ENCODE results near the gene POMT2. TPM values are rescaled to one million over a fixed set of nuclear protein-coding genes. Genes with fewer than 3 reads are reported as not detected.

Gene POMT2
- total RNA-seq, 2 donors from 2014 or later: 8.4 to 101 TPM

DNA sequence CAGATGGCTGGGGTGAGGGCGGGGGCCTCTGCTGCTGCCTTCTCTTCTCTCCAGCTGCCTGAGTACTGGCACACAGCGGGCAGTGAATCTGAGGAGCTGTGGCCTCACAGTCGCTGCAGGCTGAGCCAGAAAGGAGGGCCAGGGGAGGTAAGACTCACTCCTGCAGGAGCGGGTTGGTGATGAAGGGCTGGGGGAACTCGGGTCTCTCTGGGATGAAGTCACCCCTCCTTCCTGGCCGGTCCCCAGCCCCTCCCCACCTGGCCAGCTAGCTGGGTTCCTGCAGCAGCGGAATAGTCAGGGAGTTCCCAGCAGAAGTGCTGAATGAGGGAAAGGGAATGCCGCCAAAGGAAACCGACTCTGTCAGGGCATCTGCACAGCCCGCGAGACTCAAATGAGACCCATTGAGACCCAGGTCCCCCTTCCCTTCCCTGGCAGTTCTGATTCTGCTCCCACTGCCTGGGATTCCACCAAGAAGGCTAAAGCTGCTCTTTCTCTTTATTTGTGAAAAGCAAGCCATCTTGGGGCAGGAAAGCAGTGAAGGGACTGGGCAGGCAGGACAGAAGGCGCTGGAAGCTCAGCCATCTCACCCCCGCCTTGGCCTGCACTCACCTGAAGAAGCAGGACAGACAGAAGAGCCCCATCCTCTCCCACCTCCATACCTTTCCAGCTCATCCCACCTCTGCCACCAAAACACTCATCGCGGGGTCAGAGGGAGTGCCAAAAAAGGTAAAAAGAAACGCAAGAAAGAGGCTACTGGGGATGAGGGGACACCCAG, 54.9 kb downstream of the POMT2 start:
- intact Hi-C loops (cut with DNase I): no loop called here

DNA sequence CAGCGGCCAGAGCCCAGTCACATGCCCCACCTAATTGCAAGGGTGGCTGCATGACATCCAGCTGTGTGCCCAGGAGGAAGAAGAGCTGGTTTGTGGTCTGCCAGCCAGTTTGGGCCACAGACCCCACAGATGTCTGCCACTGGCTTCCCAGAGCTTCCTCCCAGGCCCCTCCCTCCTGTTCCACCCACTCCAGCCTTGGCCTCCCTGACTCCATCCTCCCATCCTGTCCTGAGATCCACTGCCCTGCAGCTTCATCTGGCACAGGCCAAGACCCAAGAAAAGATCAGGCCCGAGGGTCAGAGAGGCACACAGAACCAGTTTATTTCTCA, 55.5 kb downstream of the POMT2 start:
- intact Hi-C loops (cut with DNase I): no loop called here
- Histone ChIP-seq H3K36me3 (no peaks in the 10 kb centered on the region), H3K9me3 (no peaks in the 10 kb centered on the region), H3K27me3 (replicated peaks; ENCODE audit: insufficient read depth) (peaks cover 5% of the 10 kb centered on the region), H3K4me3 (no peak overlapping the region), H3K27ac (no peak overlapping the region), H3K4me1 (replicated peaks) (no peaks in the 10 kb centered on the region)
- DNase-seq (ENCODE audit: low spot score): no peak
- TF ChIP-seq POLR2AphosphoS5 (IDR thresholded peaks at IDR 0.05) (no peak), POLR2A (IDR thresholded peaks at IDR 0.05) (no peak)
- TF ChIP-seq, protein P1, sequence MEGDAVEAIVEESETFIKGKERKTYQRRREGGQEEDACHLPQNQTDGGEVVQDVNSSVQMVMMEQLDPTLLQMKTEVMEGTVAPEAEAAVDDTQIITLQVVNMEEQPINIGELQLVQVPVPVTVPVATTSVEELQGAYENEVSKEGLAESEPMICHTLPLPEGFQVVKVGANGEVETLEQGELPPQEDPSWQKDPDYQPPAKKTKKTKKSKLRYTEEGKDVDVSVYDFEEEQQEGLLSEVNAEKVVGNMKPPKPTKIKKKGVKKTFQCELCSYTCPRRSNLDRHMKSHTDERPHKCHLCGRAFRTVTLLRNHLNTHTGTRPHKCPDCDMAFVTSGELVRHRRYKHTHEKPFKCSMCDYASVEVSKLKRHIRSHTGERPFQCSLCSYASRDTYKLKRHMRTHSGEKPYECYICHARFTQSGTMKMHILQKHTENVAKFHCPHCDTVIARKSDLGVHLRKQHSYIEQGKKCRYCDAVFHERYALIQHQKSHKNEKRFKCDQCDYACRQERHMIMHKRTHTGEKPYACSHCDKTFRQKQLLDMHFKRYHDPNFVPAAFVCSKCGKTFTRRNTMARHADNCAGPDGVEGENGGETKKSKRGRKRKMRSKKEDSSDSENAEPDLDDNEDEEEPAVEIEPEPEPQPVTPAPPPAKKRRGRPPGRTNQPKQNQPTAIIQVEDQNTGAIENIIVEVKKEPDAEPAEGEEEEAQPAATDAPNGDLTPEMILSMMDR (IDR thresholded peaks at IDR 0.05): no peak
- WGBS: 62% methylated on average over 2 of the region's 2 CpGs

More for the DNA sequence above, 54.9 kb downstream of the POMT2 start:
- H3K27me3 ChIP-seq (replicated peaks; ENCODE audit: insufficient read depth): peaks cover 11% of the 10 kb centered on the region
- no peaks in the 10 kb centered on the region for H3K9me3 ChIP-seq
- no peak overlapping the region for H3K4me3 ChIP-seq
- WGBS: 78% methylated on average over 16 of the region's 16 CpGs
- no peaks in the 10 kb centered on the region for H3K36me3 ChIP-seq
- TF ChIP-seq POLR2A (IDR thresholded peaks at IDR 0.05) (no peak), POLR2AphosphoS5 (IDR thresholded peaks at IDR 0.05) (no peak)
- TF ChIP-seq, protein P1 (IDR thresholded peaks at IDR 0.05): no peak
- no peak for DNase-seq (ENCODE audit: low spot score)
- no peak overlapping the region for H3K27ac ChIP-seq
- H3K4me1 ChIP-seq (replicated peaks): no peaks in the 10 kb centered on the region

DNA sequence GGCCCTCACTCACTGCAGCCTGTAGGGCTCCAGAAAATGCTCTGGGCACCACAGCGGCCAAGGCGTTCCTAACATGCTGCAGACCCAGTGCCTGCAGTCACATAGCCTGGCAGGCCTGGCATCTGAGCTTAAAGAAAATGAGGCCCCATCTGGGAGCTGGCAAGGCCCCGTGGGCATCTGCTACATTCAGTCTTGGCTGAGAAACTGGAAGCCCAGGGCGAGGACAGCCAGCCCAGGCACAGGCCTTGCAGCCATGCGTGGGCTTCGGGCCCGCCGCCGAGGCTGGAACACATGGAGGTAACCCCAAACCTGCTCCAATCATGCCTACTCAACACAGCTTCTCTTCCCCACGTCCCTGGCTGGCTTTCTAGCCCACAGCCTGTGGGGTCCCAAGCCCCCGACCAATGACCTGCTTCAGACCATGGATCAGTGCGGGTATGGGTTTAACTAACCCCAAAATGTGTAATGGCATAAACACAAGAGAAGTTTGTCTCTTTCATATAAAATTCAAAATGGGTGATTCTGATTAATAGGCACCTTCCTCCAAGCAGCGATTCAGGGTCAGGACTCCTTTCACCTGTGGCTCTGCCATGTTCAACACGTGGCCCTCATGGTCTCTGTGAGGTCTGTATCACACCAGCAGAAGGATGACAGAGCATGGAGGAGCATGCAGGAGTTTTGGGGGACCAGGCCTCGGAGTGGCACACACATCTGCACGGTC, 56.1 kb downstream of the POMT2 start:
- Histone ChIP-seq H3K9me3 (no peaks in the 10 kb centered on the region), H3K36me3 (no peaks in the 10 kb centered on the region), H3K27me3 (replicated peaks; ENCODE audit: insufficient read depth) (no peaks in the 10 kb centered on the region), H3K27ac (no peak overlapping the region), H3K4me1 (replicated peaks) (no peaks in the 10 kb centered on the region), H3K4me3 (no peak overlapping the region)
- DNase-seq (ENCODE audit: low spot score): no peak
- TF ChIP-seq, protein P1 (IDR thresholded peaks at IDR 0.05): no peak
- no peak for TF ChIP-seq POLR2AphosphoS5 (IDR thresholded peaks at IDR 0.05)
- no peak for TF ChIP-seq POLR2A (IDR thresholded peaks at IDR 0.05)
- intact Hi-C loops (cut with DNase I): no loop called here
- 82% methylated on average over 16 of the region's 16 CpGs for WGBS

DNA sequence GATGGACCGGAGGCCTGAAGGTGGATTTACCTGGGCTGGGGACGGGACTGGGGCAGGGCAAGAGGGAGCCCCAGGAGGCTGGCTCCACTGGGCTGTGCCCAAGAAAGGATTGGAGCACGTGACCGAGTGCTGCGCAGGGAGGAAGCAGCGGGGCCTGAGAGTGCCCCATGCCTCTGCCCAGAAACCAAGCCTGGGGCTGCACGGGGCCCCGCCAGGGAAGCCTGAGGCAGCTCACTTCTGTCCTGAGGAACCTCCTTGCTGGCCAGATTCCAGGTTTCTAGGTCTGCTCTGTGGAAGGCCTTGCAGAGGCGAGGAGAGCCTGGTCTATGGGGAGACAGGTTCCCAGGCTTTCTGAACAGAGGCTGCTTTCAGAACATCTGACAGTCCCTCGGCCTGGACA, 60.1 kb downstream of the POMT2 start:
- TF ChIP-seq POLR2A (IDR thresholded peaks at IDR 0.05): no peak
- TF ChIP-seq, protein P1 (IDR thresholded peaks at IDR 0.05): no peak
- TF ChIP-seq POLR2AphosphoS5 (IDR thresholded peaks at IDR 0.05): no peak
- intact Hi-C loops (cut with DNase I): no loop called here
- Histone ChIP-seq H3K4me3 (no peak overlapping the region), H3K27ac (no peak overlapping the region), H3K27me3 (replicated peaks; ENCODE audit: insufficient read depth) (no peaks in the 10 kb centered on the region), H3K36me3 (no peaks in the 10 kb centered on the region), H3K4me1 (replicated peaks) (no peaks in the 10 kb centered on the region), H3K9me3 (no peaks in the 10 kb centered on the region)
- WGBS: 35% methylated on average over 9 of the region's 10 CpGs
- no peak for DNase-seq (ENCODE audit: low spot score)
